ENCODE measurements around the gene NF1.

- TF ChIP-seq CTCF (IDR thresholded peaks at IDR 0.05) (no peak), POLR2A (IDR thresholded peaks at IDR 0.05) (no peak), POLR2AphosphoS5 (IDR thresholded peaks at IDR 0.05) (no peak)
Measured at GRCh38 chr17:31235110-31235509, 140.3 kb downstream of the NF1 start.
